AG04450 (cell line): Measurements from ENCODE around the gene NMT1. TPM values are rescaled to one million over a fixed set of nuclear protein-coding genes. Genes with fewer than 3 reads are reported as not detected.

Source experiments
- CTCF ChIA-PET: fragments of 300-600, 350-600 bp; formaldehyde crosslinking; extraction: SDS; loops from one replicate; lab custom pipeline; 2022; ENCODE audit warnings: antibody characterized with exemption, inconsistent platforms; lab: Charles Lee
- POLR2A ChIA-PET: fragments of 350-600 bp; formaldehyde crosslinking; extraction: SDS; loops from one replicate; lab custom pipeline; 2021; ENCODE audit warnings: antibody characterized with exemption, inconsistent platforms; lab: Yijun Ruan, JAX
- DNase-seq: peaks from one replicate; pipeline ENCODE4 v3.0.0-alpha.2; 2011; ENCODE audit warnings: low read depth, low spot score
- H3K27ac ChIP-seq: one replicate; pipeline ENCODE4 v1.5.1; 2012; ENCODE audit warnings: low read depth, low read length, control low read depth
- H3K27me3 ChIP-seq: one replicate; pipeline ENCODE4 v1.6.0; 2012; ENCODE audit warnings: low read length; ENCODE audit not compliant: control insufficient read depth, insufficient read depth
- H3K4me3 ChIP-seq: 2 replicates; pipeline ENCODE4 v1.5.1; 2011; ENCODE audit warnings: mild to moderate bottlenecking, low read depth, low read length, control low read depth
- H3K9me3 ChIP-seq: 2 replicates; pipeline ENCODE4 v1.5.1; 2012; ENCODE audit warnings: low read length; ENCODE audit not compliant: control insufficient read depth, insufficient read depth
- polyA plus RNA-seq: library from polyadenylated mRNA; depleted of rRNA; stranded (reverse); fragments of >200 nt; gene quantifications from 2 replicates; pipeline ENCODE4 v1.2.3, GENCODE V29; 2011
- TF ChIP-seq, protein P1 (sequence below): IDR thresholded peaks from 2 replicates; pipeline ENCODE4 v1.5.1; 2011; ENCODE audit warnings: low read depth, low read length, control low read depth, inconsistent platforms

Gene NMT1
- polyA plus RNA-seq, 1 experiment: 63.6 TPM

DNA sequence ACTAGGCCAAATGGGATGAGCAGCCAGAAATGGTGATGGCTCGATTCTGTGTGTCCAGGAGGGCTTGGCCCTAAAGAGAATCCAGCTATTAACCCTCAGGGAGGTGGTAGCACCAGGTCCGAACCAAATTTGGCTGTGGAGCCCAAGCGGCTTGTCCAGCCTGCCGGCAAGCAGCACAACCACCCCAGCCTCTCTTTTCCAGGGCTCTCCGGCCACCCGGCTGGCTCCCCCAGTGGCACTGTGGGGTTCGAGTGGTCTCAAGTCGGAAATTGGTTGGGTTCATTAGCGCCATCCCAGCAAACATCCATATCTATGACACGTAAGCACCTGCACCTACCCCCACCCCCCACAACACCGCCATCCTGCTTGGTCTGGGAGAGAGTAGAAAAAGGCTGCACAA, 35.8 kb downstream of the NMT1 start:
- no peak for DNase-seq
- Histone ChIP-seq H3K27me3 (no peaks in the 10 kb centered on the region), H3K9me3 (no peaks in the 10 kb centered on the region), H3K4me3 (no peak overlapping the region), H3K27ac (no peak overlapping the region)
- CTCF ChIA-PET: interaction anchor here (0.6 to 5.8 kb wide), 6 partner anchors 29 to 177 kb away, joined by 3 to 38 read pairs (median 8); partner anchors contain the start of gene ACBD4
- POLR2A ChIA-PET: no interaction called here
- TF ChIP-seq, protein P1, sequence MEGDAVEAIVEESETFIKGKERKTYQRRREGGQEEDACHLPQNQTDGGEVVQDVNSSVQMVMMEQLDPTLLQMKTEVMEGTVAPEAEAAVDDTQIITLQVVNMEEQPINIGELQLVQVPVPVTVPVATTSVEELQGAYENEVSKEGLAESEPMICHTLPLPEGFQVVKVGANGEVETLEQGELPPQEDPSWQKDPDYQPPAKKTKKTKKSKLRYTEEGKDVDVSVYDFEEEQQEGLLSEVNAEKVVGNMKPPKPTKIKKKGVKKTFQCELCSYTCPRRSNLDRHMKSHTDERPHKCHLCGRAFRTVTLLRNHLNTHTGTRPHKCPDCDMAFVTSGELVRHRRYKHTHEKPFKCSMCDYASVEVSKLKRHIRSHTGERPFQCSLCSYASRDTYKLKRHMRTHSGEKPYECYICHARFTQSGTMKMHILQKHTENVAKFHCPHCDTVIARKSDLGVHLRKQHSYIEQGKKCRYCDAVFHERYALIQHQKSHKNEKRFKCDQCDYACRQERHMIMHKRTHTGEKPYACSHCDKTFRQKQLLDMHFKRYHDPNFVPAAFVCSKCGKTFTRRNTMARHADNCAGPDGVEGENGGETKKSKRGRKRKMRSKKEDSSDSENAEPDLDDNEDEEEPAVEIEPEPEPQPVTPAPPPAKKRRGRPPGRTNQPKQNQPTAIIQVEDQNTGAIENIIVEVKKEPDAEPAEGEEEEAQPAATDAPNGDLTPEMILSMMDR: no peak

DNA sequence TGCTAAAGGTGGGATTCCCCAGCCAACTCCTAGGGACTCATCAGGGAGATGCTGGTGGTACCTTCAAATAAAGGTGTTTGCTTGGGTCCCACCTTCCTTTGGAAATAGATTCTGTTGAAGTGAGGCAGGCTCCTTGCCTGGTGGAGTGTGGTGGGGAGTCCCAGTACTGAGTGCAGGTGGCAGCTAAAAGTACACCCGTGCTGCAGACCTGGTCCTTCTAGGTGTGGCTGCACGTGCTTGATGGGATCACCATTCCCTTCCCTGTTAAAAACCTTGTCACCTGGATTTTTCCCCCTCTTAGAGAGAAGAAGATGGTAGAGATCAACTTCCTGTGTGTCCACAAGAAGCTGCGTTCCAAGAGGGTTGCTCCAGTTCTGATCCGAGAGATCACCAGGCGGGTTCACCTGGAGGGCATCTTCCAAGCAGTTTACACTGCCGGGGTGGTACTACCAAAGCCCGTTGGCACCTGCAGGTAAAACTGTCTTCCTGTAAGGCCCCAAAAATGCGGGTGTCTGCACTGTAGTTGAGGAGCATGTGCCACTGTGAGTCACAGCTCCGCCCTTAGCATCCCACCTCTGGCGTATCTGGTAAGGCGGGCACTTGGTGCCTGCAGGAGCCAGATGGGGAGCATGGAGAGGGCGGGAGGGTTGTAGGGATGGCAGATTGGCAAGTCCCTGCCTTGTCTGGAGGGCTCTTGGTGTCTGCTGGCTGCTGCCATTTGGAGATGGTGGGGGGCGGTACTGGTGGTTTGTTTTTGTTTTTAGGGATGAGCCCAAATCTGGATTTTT, 37.2 kb downstream of the NMT1 start:
- Histone ChIP-seq H3K4me3 (no peak overlapping the region), H3K9me3 (no peaks in the 10 kb centered on the region), H3K27me3 (no peaks in the 10 kb centered on the region), H3K27ac (peak overlapping the region; percentile 39)
- no peak for DNase-seq
- TF ChIP-seq, protein P1: no peak
- ChIA-PET POLR2A (no interaction called here), CTCF (interaction anchor here (0.6 to 5.8 kb wide), 18 partner anchors 8 to 196 kb away, joined by 3 to 38 read pairs (median 4); partner anchors contain the start of gene ACBD4)

DNA sequence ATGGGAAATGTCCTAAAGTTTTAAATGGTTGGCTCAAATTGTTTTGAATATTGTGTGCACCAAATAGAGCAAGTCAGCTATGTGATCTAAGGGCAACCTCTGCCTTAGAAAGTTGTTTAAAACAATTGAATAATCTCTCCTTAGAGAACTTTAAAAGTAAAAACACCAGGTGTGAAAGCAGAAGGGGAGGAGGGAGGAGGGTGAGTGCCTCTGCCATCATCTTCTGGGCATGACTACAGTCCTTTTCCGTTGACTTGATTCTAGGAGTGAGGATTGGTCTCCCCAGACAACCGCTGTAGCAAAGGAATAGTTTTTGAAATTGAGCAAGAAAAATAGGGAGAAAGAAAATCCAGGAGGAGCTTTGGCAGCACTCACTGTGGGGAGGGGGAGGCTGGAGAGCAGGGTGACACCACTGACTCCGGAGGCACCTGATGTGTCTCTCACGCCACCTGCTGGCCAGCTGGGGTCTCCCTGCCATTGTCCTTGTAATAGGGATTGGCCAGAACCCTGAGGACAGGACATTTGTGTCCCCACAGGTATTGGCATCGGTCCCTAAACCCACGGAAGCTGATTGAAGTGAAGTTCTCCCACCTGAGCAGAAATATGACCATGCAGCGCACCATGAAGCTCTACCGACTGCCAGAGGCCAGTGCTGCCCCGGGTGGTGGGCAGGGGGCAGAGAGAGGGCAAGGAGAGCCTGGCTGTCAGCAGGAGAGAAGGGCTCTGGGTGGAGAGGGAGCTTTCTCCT, 37.9 kb downstream of the NMT1 start:
- Histone ChIP-seq H3K27me3 (no peaks in the 10 kb centered on the region), H3K27ac (peak overlapping the region; percentile 39), H3K9me3 (no peaks in the 10 kb centered on the region), H3K4me3 (no peak overlapping the region)
- ChIA-PET POLR2A (interaction anchor here (0.6 to 0.8 kb wide), 2 partner anchors 78 to 160 kb away, joined by 3 read pairs; no protein-coding TSS in a partner anchor), CTCF (interaction anchor here (0.6 to 5.8 kb wide), 28 partner anchors 9 to 197 kb away, joined by 3 to 38 read pairs (median 4); partner anchors contain the start of genes ACBD4, DCAKD and PLCD3)
- TF ChIP-seq, protein P1: peak; percentile 83
- DNase-seq: peak; percentile 44

DNA sequence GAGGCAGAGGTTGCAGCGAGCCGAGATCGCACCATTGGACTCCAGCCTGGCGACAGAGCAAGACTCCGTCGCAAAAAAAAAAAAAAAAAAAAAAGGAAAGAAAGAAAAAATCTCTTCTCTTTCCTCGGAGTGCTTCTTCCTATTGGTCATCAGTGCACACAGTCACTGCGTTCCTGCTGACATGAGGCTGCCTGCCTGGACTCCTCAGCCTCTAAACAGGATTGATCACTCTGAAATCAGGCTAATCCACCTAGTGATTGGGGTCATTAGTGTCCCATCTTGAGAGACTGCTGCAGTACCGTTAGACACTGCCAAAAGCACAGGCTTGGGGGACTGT, 40.4 kb downstream of the NMT1 start:
- TF ChIP-seq, protein P1: no peak

More for the DNA sequence above, 40.4 kb downstream of the NMT1 start:
- ChIA-PET POLR2A (no interaction called here), CTCF (no interaction called here)
- no peaks in the 10 kb centered on the region for H3K27me3 ChIP-seq
- H3K27ac ChIP-seq: peak overlapping the region; percentile 34
- H3K9me3 ChIP-seq: no peaks in the 10 kb centered on the region
- DNase-seq: no peak
- no peak overlapping the region for H3K4me3 ChIP-seq
